HepG2 (cell line): ENCODE results near the gene GALR3. TPM values are rescaled to one million over a fixed set of nuclear protein-coding genes. Genes with fewer than 3 reads are reported as not detected.

Source experiments
- AFF4 ChIP-seq: sonication (generic); formaldehyde crosslinking; IDR thresholded peaks from 2 replicates; pipeline ENCODE4 v1.4.0; 2020; ENCODE audit warnings: missing genetic modification reagents
- ARNT2 ChIP-seq: sonication (generic); formaldehyde crosslinking; IDR thresholded peaks from 2 replicates; pipeline ENCODE4 v1.8.0; 2022; ENCODE audit warnings: mild to moderate bottlenecking, low read depth, missing genetic modification reagents, moderate library complexity
- HOXA9 ChIP-seq: sonication (generic); formaldehyde crosslinking; IDR thresholded peaks from 2 replicates; pipeline ENCODE4 v1.8.1; 2022; ENCODE audit warnings: missing genetic modification reagents, mild to moderate bottlenecking, moderate library complexity, borderline replicate concordance
- NR2F1 ChIP-seq, 2 experiments: fragments of 450-650 bp in 1 of 2; formaldehyde crosslinking in 1 of 2; IDR thresholded peaks; 2 replicates each; pipeline versions ENCODE4 v1.5.0 to v1.6.1; 2016 to 2020; ENCODE audit warnings: mild to moderate bottlenecking in 1 of 2, missing compliant biosample characterization in 1 of 2, missing genetic modification reagents in 1 of 2, moderate library complexity in 1 of 2
- POGK ChIP-seq: sonication (generic); formaldehyde crosslinking; conservative IDR thresholded peaks from 2 replicates; pipeline ENCODE4 v1.8.0; 2022; ENCODE audit warnings: mild to moderate bottlenecking, moderate library complexity, missing genetic modification reagents
- RBAK ChIP-seq: sonication (generic); formaldehyde crosslinking; IDR thresholded peaks from 2 replicates; pipeline ENCODE4 v1.5.1; 2020; ENCODE audit warnings: mild to moderate bottlenecking, missing genetic modification reagents
- ZHX1 ChIP-seq: sonication (generic); formaldehyde crosslinking; IDR thresholded peaks from 2 replicates; pipeline ENCODE4 v1.8.1; 2022; ENCODE audit warnings: low read depth, mild to moderate bottlenecking, missing genetic modification reagents
- ZNF234 ChIP-seq: sonication (generic); formaldehyde crosslinking; conservative IDR thresholded peaks from 2 replicates; pipeline ENCODE4 v1.5.1; 2020; ENCODE audit warnings: mild to moderate bottlenecking, missing genetic modification reagents
- ZNF562 ChIP-seq: sonication (generic); formaldehyde crosslinking; IDR thresholded peaks from 2 replicates; pipeline ENCODE4 v1.8.0; 2022; ENCODE audit warnings: missing genetic modification reagents, borderline replicate concordance
- ZNF652 ChIP-seq: IDR thresholded peaks from 2 replicates; pipeline ENCODE4 v1.6.1; 2016; ENCODE audit warnings: low read depth, borderline replicate concordance
- ZNF749 ChIP-seq: sonication (generic); formaldehyde crosslinking; IDR thresholded peaks from 2 replicates; pipeline ENCODE4 v1.8.0; 2022; ENCODE audit warnings: mild to moderate bottlenecking, missing genetic modification reagents, moderate library complexity, borderline replicate concordance
- ZNF777 ChIP-seq: sonication (generic); formaldehyde crosslinking; IDR thresholded peaks from 2 replicates; pipeline ENCODE4 v1.4.0; 2020; ENCODE audit warnings: missing genetic modification reagents
- ZNF800 ChIP-seq: sonication (generic); formaldehyde crosslinking; IDR thresholded peaks from 2 replicates; pipeline ENCODE4 v1.4.0; 2020; ENCODE audit warnings: missing genetic modification reagents
- ZNF839 ChIP-seq: sonication (generic); formaldehyde crosslinking; IDR thresholded peaks from 2 replicates; pipeline ENCODE4 v1.4.0; 2020; ENCODE audit warnings: missing genetic modification reagents, mild to moderate bottlenecking, borderline replicate concordance
- polyA plus RNA-seq, 8 experiments: library from polyadenylated mRNA; depleted of rRNA in 3 of 8; stranded (reverse) in 7 of 8; unstranded in 1 of 8; fragments of >200 nt; fragmentation: Illumina TruSeq in 4 of 8; extraction: Trizol in 4 of 8; gene quantifications; 2 replicates each; pipeline versions ENCODE4 v1.2.1 to v1.2.3, GENCODE V29; 2011 to 2016; ENCODE audit warnings: low read depth in 4 of 8, missing spikeins in 1 of 8, mixed read lengths in 1 of 8; ENCODE audit not compliant: insufficient read depth in 1 of 8
- total RNA-seq, 5 experiments: library from RNA; depleted of rRNA; stranded (reverse); fragments of >200 nt; fragmentation: Illumina TruSeq; extraction: Trizol; gene quantifications; 2 replicates each; pipeline ENCODE4 v1.2.3, GENCODE V29; 2016; ENCODE audit warnings: low read depth in 1 of 5

The GALR3 gene
- total and polyA plus RNA-seq, 2 of the 13 experiments (the other 11 are each of a cell fraction or from before 2014, with no cell fraction given) = 0.13 TPM; not detected in 1

- TF ChIP-seq AFF4 (CRISPR knock-in tag) = peak; percentile 99
- no peak; the same call in 1 of the 2 replicates for TF ChIP-seq ZNF562 (CRISPR knock-in tag)
- TF ChIP-seq RBAK = no peak
- peak; percentile 62 for TF ChIP-seq POGK (CRISPR knock-in tag)
- TF ChIP-seq ZNF800 (CRISPR knock-in tag) = no peak
- TF ChIP-seq HOXA9 (CRISPR knock-in tag) = no peak; the same call in 1 of the 2 replicates
- TF ChIP-seq ZNF234 (CRISPR knock-in tag) = no peak
- no peak; the same call in 1 of the 2 replicates for TF ChIP-seq ZNF749 (CRISPR knock-in tag)
- no peak; the same call in none of the 2 replicates for TF ChIP-seq ZHX1
- peak; percentile 94 for TF ChIP-seq ARNT2 (CRISPR knock-in tag)
- 0 out of 2 replicates have a peak, but pooled peaks have one; percentile 53 for TF ChIP-seq ZNF777
- no peak for TF ChIP-seq NR2F1 (CRISPR knock-in tag; IDR thresholded peaks at IDR 0.05)
- TF ChIP-seq ZNF839 (CRISPR knock-in tag) = no peak
- no peak for TF ChIP-seq ZNF652 (CRISPR knock-in tag)
Observed at GRCh38 chr22:37804881-37805809, 18.0 kb upstream of the GALR3 start (continued).
